ENCODE results near the gene HHLA2. TPM values are rescaled to one million over a fixed set of nuclear protein-coding genes. Genes with fewer than 3 reads are reported as not detected.

Gene HHLA2
- total and polyA plus RNA-seq, 8 donors, result 0.47 to 3.0 (median 2.4) TPM

DNA sequence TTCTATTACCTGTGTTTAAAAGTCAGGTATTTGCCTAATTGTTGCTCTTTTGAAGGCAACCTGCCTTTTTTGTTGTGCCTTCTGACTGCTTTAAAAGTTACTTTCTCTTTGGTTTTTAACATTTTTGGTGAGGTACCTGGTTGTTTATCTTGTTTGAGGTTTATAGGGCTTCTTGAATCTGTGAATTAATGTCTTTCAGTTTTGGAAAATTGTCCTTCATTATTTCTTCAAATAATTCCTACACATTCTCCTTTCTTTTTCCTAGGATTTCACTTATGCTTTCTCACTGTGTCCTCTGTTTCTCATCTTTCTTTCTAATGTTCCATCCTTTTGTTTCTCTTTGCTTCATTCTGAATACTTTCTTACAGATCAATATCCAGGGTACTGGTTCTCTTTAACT lies 30.8 kb downstream of the HHLA2 start:
- DNase-seq, result no peak
- Histone ChIP-seq H3K36me3 (no peaks in the 10 kb centered on the region), H3K27ac (no peak overlapping the region), H3K9me3 (no peaks in the 10 kb centered on the region), H3K4me3 (no peak overlapping the region), H3K4me1 (no peaks in the 10 kb centered on the region), H3K27me3 (no peaks in the 10 kb centered on the region)
- ATAC-seq, result no peak
- TF ChIP-seq, protein P1, sequence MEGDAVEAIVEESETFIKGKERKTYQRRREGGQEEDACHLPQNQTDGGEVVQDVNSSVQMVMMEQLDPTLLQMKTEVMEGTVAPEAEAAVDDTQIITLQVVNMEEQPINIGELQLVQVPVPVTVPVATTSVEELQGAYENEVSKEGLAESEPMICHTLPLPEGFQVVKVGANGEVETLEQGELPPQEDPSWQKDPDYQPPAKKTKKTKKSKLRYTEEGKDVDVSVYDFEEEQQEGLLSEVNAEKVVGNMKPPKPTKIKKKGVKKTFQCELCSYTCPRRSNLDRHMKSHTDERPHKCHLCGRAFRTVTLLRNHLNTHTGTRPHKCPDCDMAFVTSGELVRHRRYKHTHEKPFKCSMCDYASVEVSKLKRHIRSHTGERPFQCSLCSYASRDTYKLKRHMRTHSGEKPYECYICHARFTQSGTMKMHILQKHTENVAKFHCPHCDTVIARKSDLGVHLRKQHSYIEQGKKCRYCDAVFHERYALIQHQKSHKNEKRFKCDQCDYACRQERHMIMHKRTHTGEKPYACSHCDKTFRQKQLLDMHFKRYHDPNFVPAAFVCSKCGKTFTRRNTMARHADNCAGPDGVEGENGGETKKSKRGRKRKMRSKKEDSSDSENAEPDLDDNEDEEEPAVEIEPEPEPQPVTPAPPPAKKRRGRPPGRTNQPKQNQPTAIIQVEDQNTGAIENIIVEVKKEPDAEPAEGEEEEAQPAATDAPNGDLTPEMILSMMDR (IDR thresholded peaks at IDR 0.05), result no peak
- intact Hi-C loops (cut with DNase I), result no loop called here

DNA sequence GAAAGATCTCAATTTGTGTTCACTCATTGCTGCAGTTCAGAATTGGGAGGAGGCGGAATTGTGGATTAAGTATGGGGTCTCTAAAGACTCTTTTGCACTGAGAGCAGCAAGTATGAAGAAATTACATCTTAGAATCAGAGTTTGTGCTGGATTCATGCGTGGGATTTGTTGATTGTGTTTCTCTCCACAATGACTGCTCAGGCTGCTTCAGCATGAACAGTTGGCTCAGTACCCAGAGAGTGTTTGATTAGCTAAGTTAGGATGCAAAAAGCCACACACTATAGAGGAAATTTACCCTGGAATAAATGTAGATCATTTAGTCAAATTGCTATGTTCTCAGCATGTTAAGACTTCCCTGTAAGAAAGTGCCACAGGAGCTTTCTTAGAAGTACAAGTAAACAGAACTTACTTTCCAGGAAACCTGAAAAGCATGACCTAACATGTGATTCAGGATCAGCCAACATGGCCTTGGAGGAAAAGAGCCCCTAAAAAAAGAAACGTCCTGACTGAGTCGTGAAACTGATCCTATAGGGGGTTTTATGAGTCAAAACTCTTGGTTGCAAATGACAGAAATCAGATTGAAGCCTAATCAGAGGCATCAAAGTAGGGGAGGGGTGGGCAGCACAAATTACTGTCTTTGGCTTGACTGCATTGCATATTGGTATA lies 32.6 kb downstream of the HHLA2 start:
- no peak overlapping the region for H3K4me3 ChIP-seq
- peak in 1 of 4 donors; percentile 10 for DNase-seq

DNA sequence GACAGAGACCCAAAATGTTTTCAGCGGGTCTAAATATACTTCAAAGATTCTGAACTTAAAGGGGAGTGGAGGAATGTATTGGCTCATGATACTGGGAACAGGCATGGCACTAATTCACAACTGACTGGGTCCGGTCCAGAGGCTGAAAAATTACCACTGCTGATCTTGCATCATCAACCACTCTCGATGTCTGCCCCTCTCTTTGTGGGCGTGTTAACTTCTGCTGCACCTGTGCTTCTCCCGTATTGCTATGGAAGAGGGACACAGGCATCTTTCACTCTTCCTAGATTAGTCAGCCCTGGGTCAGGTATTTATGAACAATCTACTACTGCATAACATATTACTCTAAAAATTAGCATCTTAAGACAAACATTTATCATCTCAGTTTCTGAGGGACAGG lies 33.2 kb downstream of the HHLA2 start:
- DNase-seq (no peak), ATAC-seq (no peak)
- intact Hi-C loops (cut with DNase I), result no loop called here

More for the DNA sequence above, 32.6 kb downstream of the HHLA2 start:
- Histone ChIP-seq H3K9me3 (no peaks in the 10 kb centered on the region), H3K4me1 (no peaks in the 10 kb centered on the region), H3K27ac (no peak overlapping the region), H3K27me3 (no peaks in the 10 kb centered on the region), H3K36me3 (no peaks in the 10 kb centered on the region)
- peak; percentile 57 for ATAC-seq
- TF ChIP-seq, protein P1 (IDR thresholded peaks at IDR 0.05), result no peak
- intact Hi-C loops (cut with DNase I), result no loop called here

GRCh38 chr3:108329947-108330346 lies 33.6 kb downstream of the HHLA2 start:
- Histone ChIP-seq H3K4me3 (no peak overlapping the region), H3K4me1 (no peaks in the 10 kb centered on the region), H3K36me3 (no peaks in the 10 kb centered on the region), H3K9me3 (no peaks in the 10 kb centered on the region), H3K27ac (no peak overlapping the region), H3K27me3 (no peaks in the 10 kb centered on the region)
- intact Hi-C loops (cut with DNase I), result no loop called here
- TF ChIP-seq, protein P1 (IDR thresholded peaks at IDR 0.05), result no peak
- ATAC-seq, result no peak
- DNase-seq, result no peak

More for the DNA sequence above, 33.2 kb downstream of the HHLA2 start:
- Histone ChIP-seq H3K4me1 (no peaks in the 10 kb centered on the region), H3K9me3 (no peaks in the 10 kb centered on the region), H3K27me3 (no peaks in the 10 kb centered on the region), H3K36me3 (no peaks in the 10 kb centered on the region), H3K4me3 (no peak overlapping the region), H3K27ac (no peak overlapping the region)
- TF ChIP-seq, protein P1 (IDR thresholded peaks at IDR 0.05), result no peak

DNA sequence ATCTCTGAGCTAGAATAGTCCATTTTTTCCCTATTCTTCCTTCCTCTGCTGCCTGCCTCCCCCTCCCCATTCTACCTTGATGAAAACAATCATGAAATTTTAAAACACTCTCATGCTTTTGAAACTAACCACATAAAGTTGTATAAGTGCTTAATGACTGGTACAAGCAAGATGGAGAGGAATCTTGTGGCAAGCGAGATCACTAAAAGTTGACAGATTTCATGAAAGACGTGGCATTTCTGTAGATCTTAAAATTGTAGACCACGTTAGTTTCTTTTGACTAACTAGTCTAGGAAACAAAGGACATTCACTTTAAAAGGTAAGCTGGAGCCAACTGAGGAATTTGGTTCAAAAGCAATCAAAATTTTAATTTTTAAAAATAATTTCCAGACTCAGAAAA lies 35.4 kb downstream of the HHLA2 start:
- H3K27me3 ChIP-seq, result no peaks in the 10 kb centered on the region
- no peaks in the 10 kb centered on the region for H3K4me1 ChIP-seq
- no peak for DNase-seq
- H3K9me3 ChIP-seq, result no peaks in the 10 kb centered on the region
- H3K27ac ChIP-seq, result no peak overlapping the region
- no peak for ATAC-seq
- no peaks in the 10 kb centered on the region for H3K36me3 ChIP-seq
- no peak overlapping the region for H3K4me3 ChIP-seq
- TF ChIP-seq, protein P1 (IDR thresholded peaks at IDR 0.05), result no peak
- intact Hi-C loops (cut with DNase I), result no loop called here
